Measurements from ENCODE around the gene RASAL2. TPM values are rescaled to one million over a fixed set of nuclear protein-coding genes. Genes with fewer than 3 reads are reported as not detected.
"Not testable (repeated sequence)": the region's sequence is repeated elsewhere in the genome, so short reads cannot be mapped to it uniquely, and the experiment has no call there.

RASAL2 gene
- polyA plus RNA-seq, 4 donors, result 16.1 to 24.7 (median 20.2) TPM

GRCh38 chr1:178273707-178274410, 180.0 kb downstream of the RASAL2 start:
- DNase-seq (ENCODE audit: low read depth in 4 of 4, low spot score in 2 of 4), result no peak

DNA sequence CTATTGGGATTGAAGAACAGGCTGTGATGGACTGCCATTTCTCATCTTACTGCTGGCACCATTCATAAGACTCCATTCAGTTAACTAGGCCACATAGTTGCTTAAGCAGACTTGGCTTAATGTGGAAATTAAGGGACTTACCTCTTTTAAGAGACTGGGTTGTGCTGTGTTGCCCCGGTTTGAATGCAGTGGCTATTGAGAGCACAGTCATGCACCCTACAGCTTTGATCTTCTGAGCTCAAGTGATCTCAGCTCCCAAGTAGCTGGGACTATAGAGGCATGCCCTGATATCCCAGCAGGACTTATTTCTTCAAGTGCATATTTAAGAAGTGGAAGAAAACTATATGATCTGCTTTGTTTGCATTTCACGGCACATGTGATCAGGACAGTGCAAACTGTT, 181.1 kb downstream of the RASAL2 start:
- DNase-seq (ENCODE audit: low read depth in 4 of 4, low spot score in 2 of 4), result no peak

- no peak for DNase-seq (ENCODE audit: low read depth in 4 of 4, low spot score in 2 of 4)
Observed at GRCh38 chr1:178275553-178275952, 181.6 kb downstream of the RASAL2 start.

DNA sequence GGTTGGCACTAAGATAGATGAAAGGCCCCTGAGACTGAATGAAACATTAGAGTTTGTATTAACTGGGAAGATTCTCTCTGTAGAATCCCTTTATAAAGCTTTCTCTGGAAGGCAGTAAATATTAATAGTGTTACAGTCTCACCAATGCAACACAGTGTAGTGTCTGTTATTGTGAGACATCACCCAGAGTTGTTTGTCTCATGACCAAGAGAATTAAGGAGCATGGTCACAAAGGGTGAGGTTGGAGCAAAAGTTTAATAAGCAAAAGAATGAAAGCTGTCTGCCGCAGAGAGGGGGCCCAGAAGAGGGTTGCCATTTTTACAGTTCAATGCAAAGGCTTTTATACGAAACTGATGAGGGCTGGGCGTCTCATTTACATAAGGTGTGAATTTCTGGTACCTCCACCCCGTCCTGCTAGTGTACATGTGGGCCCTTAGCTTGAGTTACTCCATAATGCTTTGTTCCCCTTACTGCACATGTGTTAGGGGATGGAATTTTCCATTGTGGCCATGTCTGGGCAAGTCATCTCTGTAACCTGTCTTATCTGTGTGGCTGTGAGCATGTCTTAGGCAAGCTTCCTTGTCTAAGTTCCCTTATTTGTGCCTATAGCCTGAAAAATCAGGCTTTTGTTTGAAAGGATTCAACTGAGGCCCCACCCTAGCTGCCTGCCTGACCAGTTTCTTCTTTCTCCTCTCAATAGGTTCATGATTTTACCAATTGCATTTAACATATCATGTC, 184.1 kb downstream of the RASAL2 start:
- no peak for DNase-seq (ENCODE audit: low read depth in 4 of 4, low spot score in 2 of 4)

DNA sequence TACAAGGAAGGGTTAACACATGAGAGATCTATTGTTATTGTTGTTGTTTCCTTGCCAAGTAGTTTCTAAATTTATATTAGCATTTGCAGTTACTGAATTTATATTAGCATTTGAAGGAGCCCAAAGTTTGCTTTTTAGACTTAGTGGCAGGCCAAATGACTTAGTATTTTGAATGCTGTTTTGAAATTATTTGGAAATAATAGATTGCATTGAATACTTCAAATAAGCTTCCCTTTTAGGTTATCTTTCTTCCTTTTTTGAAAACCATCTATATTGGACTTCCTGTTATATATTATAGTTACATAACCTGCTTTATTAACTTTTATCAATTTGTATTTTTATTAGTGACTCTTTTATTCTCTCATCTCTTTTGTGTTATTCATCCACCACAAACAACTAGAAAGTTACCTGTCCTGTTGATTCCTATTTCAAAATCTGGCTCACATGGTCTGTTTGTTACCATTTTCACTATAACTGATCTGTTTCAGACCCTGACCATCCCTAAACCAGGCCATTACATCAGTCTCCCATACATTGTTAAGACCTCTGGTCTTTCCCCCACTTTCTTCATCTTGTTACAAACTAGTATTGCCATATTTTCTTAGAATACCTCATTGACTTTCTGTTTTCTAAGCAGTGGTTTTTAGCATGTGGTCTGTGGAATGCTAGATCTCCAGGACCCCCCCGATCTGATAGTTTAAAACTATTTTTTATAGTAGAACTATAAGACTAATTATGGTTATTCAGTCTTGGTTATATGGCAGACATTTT, 185.2 kb downstream of the RASAL2 start:
- DNase-seq (ENCODE audit: low read depth in 4 of 4, low spot score in 2 of 4), result no peak

GRCh38 chr1:178282949-178283367, 189.1 kb downstream of the RASAL2 start:
- DNase-seq (ENCODE audit: low read depth in 4 of 4, low spot score in 2 of 4), result no peak

GRCh38 chr1:178283409-178283808, 189.5 kb downstream of the RASAL2 start:
- DNase-seq (ENCODE audit: low read depth in 4 of 4, low spot score in 2 of 4), result no peak

- no peak for DNase-seq (ENCODE audit: low read depth in 4 of 4, low spot score in 2 of 4)
Observed at GRCh38 chr1:178284058-178284457, 190.2 kb downstream of the RASAL2 start.

GRCh38 chr1:178291166-178291565, 197.3 kb downstream of the RASAL2 start:
- no peak for DNase-seq (ENCODE audit: low read depth in 4 of 4, low spot score in 2 of 4)

- DNase-seq (ENCODE audit: low read depth in 4 of 4, low spot score in 2 of 4), result no peak
Observed at GRCh38 chr1:178294654-178295053, 200.8 kb downstream of the RASAL2 start.

DNA sequence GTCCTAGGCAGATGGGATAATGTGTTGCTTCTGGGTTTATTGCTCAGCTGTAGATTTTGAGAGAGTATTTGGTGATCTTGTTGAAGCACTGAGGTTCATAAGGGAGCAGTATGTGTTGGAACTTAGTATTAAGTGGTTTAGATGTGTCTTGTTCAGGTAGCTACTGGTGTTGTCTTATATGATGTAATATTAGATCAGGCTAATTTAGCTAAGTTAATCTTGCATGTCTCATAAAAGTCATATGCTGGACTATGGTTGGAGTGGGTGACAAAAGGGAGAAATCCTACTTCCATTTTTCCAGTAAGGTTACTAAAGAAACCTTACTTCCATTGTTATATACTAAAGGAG, 206.4 kb downstream of the RASAL2 start:
- no peak for DNase-seq (ENCODE audit: low read depth in 4 of 4, low spot score in 2 of 4)

- DNase-seq (ENCODE audit: low read depth in 4 of 4, low spot score in 2 of 4), result no peak
Observed at GRCh38 chr1:178301141-178301540, 207.2 kb downstream of the RASAL2 start.

GRCh38 chr1:178307264-178307663, 213.4 kb downstream of the RASAL2 start:
- DNase-seq (ENCODE audit: low read depth in 4 of 4, low spot score in 2 of 4), result no peak

DNA sequence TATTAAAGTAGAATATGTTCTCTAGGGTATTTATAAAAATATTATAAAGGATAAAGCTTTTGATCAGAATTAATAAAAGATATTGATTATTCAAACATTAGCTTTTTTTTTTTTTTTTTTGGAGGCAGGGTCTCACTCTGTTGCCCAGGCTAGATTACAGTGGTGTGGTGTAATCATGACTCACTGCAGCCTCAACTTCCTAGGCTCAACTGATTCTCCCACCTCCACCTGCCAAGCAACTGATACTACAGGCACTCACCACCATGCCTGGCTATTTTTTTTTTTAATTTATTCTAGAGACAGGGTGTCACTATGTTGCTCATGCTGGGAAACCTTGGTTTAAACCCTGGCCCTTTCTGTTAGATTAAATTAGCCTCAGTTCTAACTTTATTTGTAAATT, 214.5 kb downstream of the RASAL2 start:
- no peak for DNase-seq (ENCODE audit: low read depth in 4 of 4, low spot score in 2 of 4)

- DNase-seq (ENCODE audit: low read depth in 4 of 4, low spot score in 2 of 4), result peak; percentile 40 to 65 (median 44)
Observed at GRCh38 chr1:178310685-178311105, 216.8 kb downstream of the RASAL2 start.

DNA sequence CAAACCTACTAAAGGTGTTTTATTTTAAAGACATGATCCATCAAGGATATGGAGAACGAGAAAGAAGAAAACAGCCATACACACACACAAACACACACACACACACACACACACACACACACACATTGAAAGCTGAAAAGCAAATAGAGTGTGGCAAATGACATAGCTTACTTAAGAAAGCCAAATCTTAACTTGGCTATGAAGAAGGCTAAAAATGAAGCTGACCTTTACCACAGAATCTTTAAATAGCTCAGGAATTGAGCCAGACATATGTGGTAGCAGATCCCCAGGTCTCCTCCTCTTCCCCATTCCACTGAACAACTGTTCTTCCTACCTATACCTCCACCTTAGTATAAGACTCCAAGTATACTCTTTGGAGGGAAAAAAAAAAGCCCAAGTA, 217.3 kb downstream of the RASAL2 start:
- DNase-seq (ENCODE audit: low read depth in 4 of 4, low spot score in 2 of 4), result no peak

GRCh38 chr1:178320280-178320982, 226.5 kb downstream of the RASAL2 start:
- not testable (repeated sequence) for DNase-seq (ENCODE audit: low read depth in 4 of 4, low spot score in 2 of 4)

GRCh38 chr1:178323067-178323466, 229.2 kb downstream of the RASAL2 start:
- no peak for DNase-seq (ENCODE audit: low read depth in 4 of 4, low spot score in 2 of 4)

DNA sequence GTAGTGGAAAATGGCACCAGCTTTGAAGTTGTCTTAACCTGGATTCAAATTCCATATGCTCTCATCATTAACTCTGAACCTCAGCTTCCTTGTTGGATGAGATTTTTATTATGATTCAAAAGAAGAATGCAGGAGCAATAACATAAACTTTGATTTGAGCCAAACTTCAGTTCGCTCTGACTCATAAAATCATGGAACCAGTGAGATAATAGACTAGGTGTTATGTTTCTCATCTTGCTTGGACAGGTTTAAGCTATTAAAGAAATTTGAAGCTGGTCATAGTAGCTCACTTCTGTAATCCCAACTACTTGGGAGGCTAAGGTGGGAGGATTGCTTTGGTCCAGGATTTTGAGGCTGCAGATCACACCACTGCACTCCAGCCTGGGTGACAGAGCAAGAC, 230.1 kb downstream of the RASAL2 start:
- no peak for DNase-seq (ENCODE audit: low read depth in 4 of 4, low spot score in 2 of 4)

DNA sequence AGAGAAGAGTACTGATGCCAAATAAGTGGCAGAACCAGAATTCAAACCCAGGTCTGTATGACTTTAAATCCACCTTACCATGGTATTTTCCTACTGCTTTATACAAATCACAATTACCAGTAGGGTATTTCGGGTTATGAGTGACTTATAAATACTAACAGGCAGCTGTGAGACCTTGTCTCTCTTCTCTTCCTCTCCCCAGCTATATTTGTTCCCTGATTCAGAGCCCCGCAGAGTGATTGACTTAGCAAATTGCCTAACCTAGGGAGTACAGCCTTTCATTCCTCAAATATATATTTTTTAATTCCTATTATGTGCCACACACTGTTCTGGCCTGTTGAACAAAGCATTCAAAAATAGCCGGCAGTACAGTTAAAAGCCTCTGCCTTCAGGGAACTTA, 234.8 kb downstream of the RASAL2 start:
- DNase-seq (ENCODE audit: low read depth in 4 of 4, low spot score in 2 of 4), result no peak

DNA sequence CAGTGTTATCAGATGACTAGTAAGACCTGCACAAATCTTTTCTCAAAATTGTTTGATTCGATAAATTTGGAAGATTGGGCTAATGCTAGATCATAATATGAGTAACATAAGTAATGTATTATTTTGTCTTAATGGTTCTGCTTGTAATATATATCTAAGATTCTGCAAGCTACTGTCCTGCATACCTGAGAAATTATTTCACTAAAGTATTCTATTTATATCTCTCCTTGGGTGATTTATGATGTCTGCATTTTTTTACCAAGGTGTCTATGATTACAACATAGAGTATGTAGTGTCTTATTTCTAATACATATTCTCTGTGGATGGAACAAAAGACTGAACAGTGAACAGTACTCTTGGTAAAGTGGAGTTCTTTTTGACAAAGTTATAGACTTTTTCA, 236.2 kb downstream of the RASAL2 start:
- DNase-seq (ENCODE audit: low read depth in 4 of 4, low spot score in 2 of 4), result no peak

All from left renal cortex interstitium (tissue), 4 donors.